ENCODE data around the gene ASPG. TPM values are rescaled to one million over a fixed set of nuclear protein-coding genes. Genes with fewer than 3 reads are reported as not detected.

ASPG gene
- polyA plus RNA-seq, 3 donors, result 0.01 TPM; not detected in 2

DNA sequence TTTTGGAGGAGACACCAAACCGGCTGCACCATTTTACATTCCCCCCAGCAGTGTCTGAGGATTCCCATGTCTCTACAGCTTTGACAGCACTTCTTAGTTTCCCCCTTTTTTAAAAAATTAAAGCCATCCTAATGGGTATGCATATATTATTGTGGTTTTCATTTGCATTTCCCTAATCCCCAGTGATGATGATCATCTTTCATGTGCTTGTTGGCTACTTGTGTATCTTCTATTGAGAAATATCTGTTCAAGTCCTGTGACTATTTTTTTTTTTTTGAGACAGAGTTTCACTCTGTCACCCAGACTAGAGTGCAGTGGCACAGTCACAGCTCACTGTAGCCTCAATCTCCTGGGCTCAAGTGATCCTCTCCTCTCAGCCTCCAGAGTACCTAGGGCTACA, 23.2 kb upstream of the ASPG start:
- Histone ChIP-seq H3K4me1 (ENCODE audit: control insufficient read depth in 1 of 2, insufficient read depth in 2 of 2, low read length in 2 of 2) (no peaks in the 10 kb centered on the region), H3K27me3 (ENCODE audit: control insufficient read depth in 2 of 2, insufficient read depth in 2 of 2, low read length in 2 of 2) (no peaks in the 10 kb centered on the region), H3K9me3 (replicated peaks in 1 of 2; ENCODE audit: control insufficient read depth in 1 of 2, insufficient read depth in 1 of 2, low read length in 2 of 2) (peaks cover 9 to 10% of the 10 kb centered on the region in 2 donors), H2AFZ (ENCODE audit: insufficient read depth, low read depth, low read length, poor library complexity, severe bottlenecking) (no peak overlapping the region), H3K79me2 (ENCODE audit: insufficient read depth, low read length) (no peaks in the 10 kb centered on the region), H3K36me3 (replicated peaks in 1 of 2; ENCODE audit: control insufficient read depth in 1 of 2, insufficient read depth in 2 of 2, low read length in 2 of 2) (no peaks in the 10 kb centered on the region), H3K4me3 (replicated peaks in 1 of 3; ENCODE audit: low read depth in 2 of 3, low read length in 3 of 3) (no peak overlapping the region), H3K4me2 (replicated peaks; ENCODE audit: extremely low read depth, low read length, poor library complexity, severe bottlenecking) (no peak overlapping the region), H3K9ac (ENCODE audit: insufficient read depth, low read length, poor library complexity, severe bottlenecking) (no peak overlapping the region), H4K20me1 (ENCODE audit: insufficient read depth, low read length) (no peaks in the 10 kb centered on the region), H3K27ac (ENCODE audit: low read depth in 1 of 2, low read length in 2 of 2) (no peak overlapping the region)
- no CpG with 5 or more reads among the region's 1 CpG for WGBS (ENCODE audit: insufficient coverage)
- peaks cover 13 to 18% of the 10 kb centered on the region in 2 donors for H3K36me3 Mint-ChIP-seq
- peaks cover 7 to 16% (median 13%) of the 10 kb centered on the region in 7 donors for H3K9me3 Mint-ChIP-seq
- H3K4me1 Mint-ChIP-seq, result peaks cover 3% of the 10 kb centered on the region
- TF ChIP-seq, protein P1, sequence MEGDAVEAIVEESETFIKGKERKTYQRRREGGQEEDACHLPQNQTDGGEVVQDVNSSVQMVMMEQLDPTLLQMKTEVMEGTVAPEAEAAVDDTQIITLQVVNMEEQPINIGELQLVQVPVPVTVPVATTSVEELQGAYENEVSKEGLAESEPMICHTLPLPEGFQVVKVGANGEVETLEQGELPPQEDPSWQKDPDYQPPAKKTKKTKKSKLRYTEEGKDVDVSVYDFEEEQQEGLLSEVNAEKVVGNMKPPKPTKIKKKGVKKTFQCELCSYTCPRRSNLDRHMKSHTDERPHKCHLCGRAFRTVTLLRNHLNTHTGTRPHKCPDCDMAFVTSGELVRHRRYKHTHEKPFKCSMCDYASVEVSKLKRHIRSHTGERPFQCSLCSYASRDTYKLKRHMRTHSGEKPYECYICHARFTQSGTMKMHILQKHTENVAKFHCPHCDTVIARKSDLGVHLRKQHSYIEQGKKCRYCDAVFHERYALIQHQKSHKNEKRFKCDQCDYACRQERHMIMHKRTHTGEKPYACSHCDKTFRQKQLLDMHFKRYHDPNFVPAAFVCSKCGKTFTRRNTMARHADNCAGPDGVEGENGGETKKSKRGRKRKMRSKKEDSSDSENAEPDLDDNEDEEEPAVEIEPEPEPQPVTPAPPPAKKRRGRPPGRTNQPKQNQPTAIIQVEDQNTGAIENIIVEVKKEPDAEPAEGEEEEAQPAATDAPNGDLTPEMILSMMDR (IDR thresholded peaks at IDR 0.05), result no peak
- H3K27ac Mint-ChIP-seq, result no peak overlapping the region
- intact Hi-C loops (cut with micrococcal nuclease), result no loop called here
- peaks cover 0 to 9% (median 7%) of the 10 kb centered on the region in 3 donors for H3K27me3 Mint-ChIP-seq (ENCODE audit: low read depth in 3 of 3)
- H3K4me3 Mint-ChIP-seq, result no peak overlapping the region
- no peak for DNase-seq

DNA sequence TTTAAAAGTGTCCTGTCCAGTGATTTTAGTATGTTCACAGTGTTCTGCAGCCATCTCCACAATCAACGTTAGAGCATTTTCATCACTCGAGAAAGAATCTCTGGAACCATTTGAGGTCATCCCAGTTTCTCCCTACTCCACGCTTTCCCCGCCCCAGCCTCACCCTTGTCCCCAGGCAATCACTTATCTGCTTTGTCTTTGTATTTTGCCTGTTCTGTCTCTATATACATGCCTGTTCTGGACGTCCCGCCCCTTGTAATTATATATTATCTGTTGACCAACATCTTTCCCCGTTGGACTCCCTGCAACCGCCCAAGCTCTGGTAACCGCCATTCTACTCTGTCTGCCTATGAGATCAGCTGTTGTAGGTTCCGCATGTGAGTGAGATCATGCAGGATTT, 21.5 kb upstream of the ASPG start:
- Histone ChIP-seq H3K4me2 (replicated peaks; ENCODE audit: extremely low read depth, low read length, poor library complexity, severe bottlenecking) (no peak overlapping the region), H3K9me3 (replicated peaks in 1 of 2; ENCODE audit: control insufficient read depth in 1 of 2, insufficient read depth in 1 of 2, low read length in 2 of 2) (peaks cover 9 to 10% of the 10 kb centered on the region in 2 donors), H3K36me3 (replicated peaks in 1 of 2; ENCODE audit: control insufficient read depth in 1 of 2, insufficient read depth in 2 of 2, low read length in 2 of 2) (no peaks in the 10 kb centered on the region), H3K4me3 (replicated peaks in 1 of 3; ENCODE audit: low read depth in 2 of 3, low read length in 3 of 3) (no peak overlapping the region), H3K9ac (ENCODE audit: insufficient read depth, low read length, poor library complexity, severe bottlenecking) (no peak overlapping the region), H3K27me3 (ENCODE audit: control insufficient read depth in 2 of 2, insufficient read depth in 2 of 2, low read length in 2 of 2) (no peaks in the 10 kb centered on the region), H4K20me1 (ENCODE audit: insufficient read depth, low read length) (no peaks in the 10 kb centered on the region), H2AFZ (ENCODE audit: insufficient read depth, low read depth, low read length, poor library complexity, severe bottlenecking) (no peak overlapping the region), H3K79me2 (ENCODE audit: insufficient read depth, low read length) (no peaks in the 10 kb centered on the region), H3K4me1 (ENCODE audit: control insufficient read depth in 1 of 2, insufficient read depth in 2 of 2, low read length in 2 of 2) (no peaks in the 10 kb centered on the region), H3K27ac (ENCODE audit: low read depth in 1 of 2, low read length in 2 of 2) (no peak overlapping the region)
- no peak overlapping the region for H3K27ac Mint-ChIP-seq
- peaks cover 13 to 18% of the 10 kb centered on the region in 2 donors for H3K36me3 Mint-ChIP-seq
- intact Hi-C loops (cut with micrococcal nuclease), result no loop called here
- TF ChIP-seq, protein P1 (IDR thresholded peaks at IDR 0.05), result no peak
- H3K4me1 Mint-ChIP-seq, result peaks cover 4% of the 10 kb centered on the region
- no peak overlapping the region for H3K4me3 Mint-ChIP-seq
- no peak for DNase-seq
- peaks cover 10 to 20% (median 19%) of the 10 kb centered on the region in 7 donors for H3K9me3 Mint-ChIP-seq
- H3K27me3 Mint-ChIP-seq (ENCODE audit: low read depth in 3 of 3), result peaks cover 0 to 7% (median 4%) of the 10 kb centered on the region in 3 donors
- WGBS (ENCODE audit: insufficient coverage), result 92% methylated on average over 2 of the region's 10 CpGs

Measured in CD14-positive monocyte (primary cell).